ENCODE data around the gene DEFB113. TPM values are rescaled to one million over a fixed set of nuclear protein-coding genes. Genes with fewer than 3 reads are reported as not detected.

The DEFB113 gene, protein sequence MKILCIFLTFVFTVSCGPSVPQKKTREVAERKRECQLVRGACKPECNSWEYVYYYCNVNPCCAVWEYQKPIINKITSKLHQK
- total RNA-seq: not detected

DNA sequence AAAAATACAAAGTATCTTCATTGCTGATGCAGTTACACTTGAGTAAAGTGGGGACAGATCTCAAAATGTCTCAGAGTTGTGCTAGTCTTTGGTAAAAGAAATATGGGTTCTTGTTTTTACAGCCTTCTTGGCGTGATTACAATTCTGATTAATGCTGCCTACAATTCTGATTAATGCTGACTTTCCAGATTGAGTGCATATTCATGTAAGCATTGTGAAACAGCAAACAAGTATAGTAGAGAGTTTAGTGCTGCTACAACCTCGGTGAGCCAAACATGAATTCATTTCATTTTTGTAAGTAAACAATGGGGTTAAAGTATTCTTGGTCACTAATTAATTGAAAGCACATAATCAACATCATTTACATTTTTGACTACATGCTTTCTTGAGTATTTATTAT lies at the start of gene DEFB113:
DEFB113 (minus strand) TSS at position 21 of the 400 bp plus-strand sequence; CDS start at position 21, 0 bp downstream.
- POLR2A ChIA-PET: no interaction called here
- no peaks in the 10 kb centered on the region for H3K36me3 Mint-ChIP-seq (ENCODE audit: low read depth)
- no peaks in the 10 kb centered on the region for H3K27me3 Mint-ChIP-seq
- no peak within 1 kb of the TSS for H3K27ac Mint-ChIP-seq
- CTCF ChIA-PET: no interaction called here
- no peaks in the 10 kb centered on the region for H3K9me3 Mint-ChIP-seq (ENCODE audit: low read depth)
- H3K4me3 Mint-ChIP-seq: no peak within 1 kb of the TSS
- H3K4me1 Mint-ChIP-seq: no peaks in the 10 kb centered on the region
- ATAC-seq (no peak), DNase-seq (no peak)
- intact Hi-C loops (cut with DNase I, micrococcal nuclease): no loop called here

- H3K4me3 Mint-ChIP-seq: no peak overlapping the region
- H3K4me1 Mint-ChIP-seq: no peaks in the 10 kb centered on the region
- no peak overlapping the region for H3K27ac Mint-ChIP-seq
- CTCF ChIA-PET: interaction anchor here (0.8 kb wide), 1 partner anchor 1952 kb away, joined by 3 read pairs; no protein-coding TSS in a partner anchor
- H3K36me3 Mint-ChIP-seq (ENCODE audit: low read depth): no peaks in the 10 kb centered on the region
- H3K9me3 Mint-ChIP-seq (ENCODE audit: low read depth): no peaks in the 10 kb centered on the region
- POLR2A ChIA-PET: no interaction called here
- no peak for ATAC-seq
- H3K27me3 Mint-ChIP-seq: no peaks in the 10 kb centered on the region
- no peak for DNase-seq
- intact Hi-C loops (cut with DNase I, micrococcal nuclease): no loop called here
Measured at GRCh38 chr6:50007819-50008218, 38.4 kb upstream of the DEFB113 start.

- Mint-ChIP-seq H3K27me3 (no peaks in the 10 kb centered on the region), H3K9me3 (ENCODE audit: low read depth) (no peaks in the 10 kb centered on the region), H3K27ac (no peak overlapping the region), H3K4me3 (no peak overlapping the region), H3K36me3 (ENCODE audit: low read depth) (no peaks in the 10 kb centered on the region), H3K4me1 (no peaks in the 10 kb centered on the region)
- intact Hi-C loops (cut with DNase I, micrococcal nuclease): no loop called here
- ATAC-seq: no peak
- CTCF ChIA-PET: no interaction called here
- POLR2A ChIA-PET: no interaction called here
- no peak for DNase-seq
Measured at GRCh38 chr6:50003139-50003538, 33.7 kb upstream of the DEFB113 start.

DNA sequence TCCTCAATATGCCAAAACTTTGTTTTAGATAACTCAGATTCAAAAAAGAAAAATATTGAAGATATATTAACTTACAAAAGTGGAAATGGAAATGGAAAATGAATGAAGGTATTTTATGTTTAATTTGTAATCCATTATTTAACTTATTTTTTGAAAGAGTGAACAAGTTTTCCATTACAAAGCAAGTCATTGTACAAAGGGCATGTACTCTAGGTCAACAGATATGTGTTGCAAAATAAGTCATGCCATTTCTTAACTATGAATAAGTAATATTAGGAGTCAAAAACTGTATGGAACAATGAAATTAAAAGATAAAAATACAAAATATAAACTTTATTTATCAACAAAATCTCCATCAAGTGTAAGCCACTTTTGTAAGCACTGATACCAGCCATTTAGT lies 25.9 kb upstream of the DEFB113 start:
- no peaks in the 10 kb centered on the region for H3K9me3 Mint-ChIP-seq (ENCODE audit: low read depth)
- H3K27ac Mint-ChIP-seq: no peak overlapping the region
- ChIA-PET CTCF (no interaction called here), POLR2A (no interaction called here)
- no peaks in the 10 kb centered on the region for H3K4me1 Mint-ChIP-seq
- H3K4me3 Mint-ChIP-seq: no peak overlapping the region
- H3K27me3 Mint-ChIP-seq: no peaks in the 10 kb centered on the region
- H3K36me3 Mint-ChIP-seq (ENCODE audit: low read depth): no peaks in the 10 kb centered on the region
- ATAC-seq: no peak
- DNase-seq: no peak
- intact Hi-C loops (cut with DNase I, micrococcal nuclease): no loop called here

DNA sequence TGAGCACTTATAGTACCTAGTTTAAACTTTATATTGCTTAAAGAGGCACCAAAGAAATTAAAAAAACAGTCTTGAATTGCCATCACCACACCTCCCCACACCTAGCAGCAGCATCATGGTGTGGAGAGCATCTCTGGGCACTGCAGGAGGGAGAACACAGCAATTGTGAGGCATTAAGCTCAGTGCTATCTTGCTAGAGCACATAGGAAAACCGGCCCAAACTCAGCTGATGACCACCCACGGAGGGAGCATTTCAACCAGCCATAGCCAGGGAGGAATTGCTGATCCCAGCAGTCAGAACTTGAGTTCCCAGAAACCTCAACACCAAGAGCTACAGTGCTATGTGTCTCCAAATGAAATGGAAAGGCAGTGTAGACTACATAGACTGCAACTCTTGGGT lies 19.5 kb upstream of the DEFB113 start:
- intact Hi-C loops (cut with DNase I, micrococcal nuclease): no loop called here
- H3K9me3 Mint-ChIP-seq (ENCODE audit: low read depth): no peaks in the 10 kb centered on the region

DNA sequence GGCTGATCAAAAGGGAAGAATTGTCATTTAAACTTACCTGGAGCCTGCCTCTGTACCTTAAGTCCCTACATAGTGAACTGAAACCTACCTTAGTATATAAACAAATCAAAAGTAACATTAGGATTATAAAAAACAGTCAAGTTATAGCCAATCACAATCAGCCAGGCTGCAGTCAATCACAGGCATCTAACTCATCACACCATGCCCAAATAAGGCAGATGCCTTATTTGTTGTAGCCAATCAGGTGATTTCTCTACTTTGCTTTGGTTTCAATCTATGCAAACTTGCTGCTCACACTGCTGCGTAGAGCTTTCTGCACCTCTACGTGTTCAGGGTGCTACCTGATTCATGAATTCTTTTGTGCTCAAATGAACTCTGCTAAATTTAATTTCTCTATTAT lies 18.3 kb upstream of the DEFB113 start:
- Mint-ChIP-seq H3K36me3 (ENCODE audit: low read depth) (no peaks in the 10 kb centered on the region), H3K4me3 (no peak overlapping the region), H3K27me3 (peaks cover 1% of the 10 kb centered on the region), H3K9me3 (ENCODE audit: low read depth) (no peaks in the 10 kb centered on the region), H3K27ac (no peak overlapping the region), H3K4me1 (no peaks in the 10 kb centered on the region)
- CTCF ChIA-PET: no interaction called here
- intact Hi-C loops (cut with DNase I, micrococcal nuclease): no loop called here
- ATAC-seq: no peak
- DNase-seq: no peak
- POLR2A ChIA-PET: no interaction called here

More for the DNA sequence above, 19.5 kb upstream of the DEFB113 start:
- Mint-ChIP-seq H3K27ac (no peak overlapping the region), H3K4me1 (no peaks in the 10 kb centered on the region), H3K4me3 (no peak overlapping the region), H3K27me3 (peaks cover 1% of the 10 kb centered on the region), H3K36me3 (ENCODE audit: low read depth) (no peaks in the 10 kb centered on the region)
- ChIA-PET POLR2A (no interaction called here), CTCF (no interaction called here)
- DNase-seq (no peak), ATAC-seq (no peak)

DNA sequence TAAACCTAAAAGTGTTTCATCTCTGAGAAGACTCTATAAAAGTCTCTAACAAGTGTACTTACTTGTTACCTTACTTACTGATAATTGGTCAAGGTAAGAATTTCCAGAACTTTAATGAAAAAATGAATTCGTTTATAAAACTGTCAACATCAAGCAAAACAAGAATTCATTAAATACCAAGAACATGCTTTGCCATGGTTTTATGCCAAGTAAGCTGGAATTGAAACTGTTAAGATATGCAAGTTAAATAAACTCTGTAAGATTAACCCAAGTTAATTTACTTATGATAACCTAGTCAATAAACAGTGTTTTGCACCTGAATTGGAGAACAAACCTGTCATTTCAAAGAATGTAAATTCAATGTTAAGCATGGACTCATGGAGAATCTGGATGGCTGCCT lies 17.1 kb upstream of the DEFB113 start:
- intact Hi-C loops (cut with DNase I, micrococcal nuclease): no loop called here
- DNase-seq (no peak), ATAC-seq (no peak)
- no peaks in the 10 kb centered on the region for H3K4me1 Mint-ChIP-seq
- peaks cover 1% of the 10 kb centered on the region for H3K27me3 Mint-ChIP-seq
- H3K9me3 Mint-ChIP-seq (ENCODE audit: low read depth): no peaks in the 10 kb centered on the region
- ChIA-PET POLR2A (no interaction called here), CTCF (no interaction called here)
- H3K4me3 Mint-ChIP-seq: no peak overlapping the region
- H3K27ac Mint-ChIP-seq: no peak overlapping the region
- H3K36me3 Mint-ChIP-seq (ENCODE audit: low read depth): no peaks in the 10 kb centered on the region

DNA sequence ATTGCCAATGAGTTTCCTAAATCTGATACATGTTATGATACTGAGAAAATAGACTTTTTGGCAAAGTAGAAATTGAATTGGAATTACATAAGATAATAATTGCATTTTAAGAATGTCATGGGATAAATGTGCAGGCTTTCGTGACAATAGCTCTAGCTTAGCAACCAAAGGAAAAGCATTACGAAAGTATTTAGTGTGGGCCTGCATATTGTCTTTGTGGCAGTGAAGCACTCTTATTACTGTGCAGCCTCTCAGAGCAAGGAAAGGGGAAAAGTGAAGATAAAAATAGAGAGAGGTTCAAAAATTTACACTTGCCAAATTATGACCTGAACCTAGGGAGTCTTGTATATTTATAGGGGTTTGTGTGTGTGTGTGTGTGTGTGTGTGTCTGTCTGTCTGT lies 12.6 kb upstream of the DEFB113 start:
- Mint-ChIP-seq H3K27ac (no peak overlapping the region), H3K9me3 (ENCODE audit: low read depth) (no peaks in the 10 kb centered on the region), H3K36me3 (ENCODE audit: low read depth) (no peaks in the 10 kb centered on the region), H3K4me3 (no peak overlapping the region), H3K4me1 (peaks cover 9% of the 10 kb centered on the region), H3K27me3 (peaks cover 1% of the 10 kb centered on the region)
- ChIA-PET POLR2A (no interaction called here), CTCF (no interaction called here)
- intact Hi-C loops (cut with DNase I, micrococcal nuclease): no loop called here
- no peak for DNase-seq
- ATAC-seq: no peak

GRCh38 chr6:49980898-49981297 lies 11.5 kb upstream of the DEFB113 start:
- intact Hi-C loops (cut with DNase I, micrococcal nuclease): no loop called here
- Mint-ChIP-seq H3K4me1 (peaks cover 9% of the 10 kb centered on the region), H3K9me3 (ENCODE audit: low read depth) (no peaks in the 10 kb centered on the region), H3K27ac (no peak overlapping the region), H3K27me3 (peaks cover 1% of the 10 kb centered on the region), H3K36me3 (ENCODE audit: low read depth) (no peaks in the 10 kb centered on the region), H3K4me3 (no peak overlapping the region)
- ATAC-seq (peak; percentile 65), DNase-seq (no peak)
- ChIA-PET CTCF (no interaction called here), POLR2A (no interaction called here)

DNA sequence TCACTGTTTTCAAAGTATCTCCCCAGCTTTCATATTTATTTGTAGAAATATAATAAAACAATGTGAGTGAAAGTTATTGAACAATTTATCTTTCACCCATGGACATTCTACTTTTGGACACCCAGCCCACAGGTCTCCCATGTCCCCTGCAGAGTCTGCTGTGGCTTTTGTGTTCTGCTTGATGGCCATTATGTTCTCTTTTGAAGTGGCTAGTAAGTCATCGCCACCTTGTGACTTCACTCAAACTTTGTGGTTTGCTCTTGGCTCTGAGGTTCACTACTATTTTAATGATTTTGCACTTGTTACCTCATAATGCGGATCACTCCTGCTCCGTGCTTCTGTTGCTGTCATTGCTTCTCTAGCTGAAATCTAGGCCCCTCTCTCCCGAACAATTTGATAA lies 10.2 kb upstream of the DEFB113 start:
- no peak overlapping the region for H3K4me3 Mint-ChIP-seq
- CTCF ChIA-PET: no interaction called here
- POLR2A ChIA-PET: no interaction called here
- intact Hi-C loops (cut with DNase I, micrococcal nuclease): no loop called here
- H3K36me3 Mint-ChIP-seq (ENCODE audit: low read depth): no peaks in the 10 kb centered on the region
- H3K4me1 Mint-ChIP-seq: peaks cover 9% of the 10 kb centered on the region
- no peak for ATAC-seq
- no peaks in the 10 kb centered on the region for H3K27me3 Mint-ChIP-seq
- DNase-seq: no peak
- H3K27ac Mint-ChIP-seq: no peak overlapping the region
- no peaks in the 10 kb centered on the region for H3K9me3 Mint-ChIP-seq (ENCODE audit: low read depth)

GRCh38 chr6:49978332-49979226 lies 9.2 kb upstream of the DEFB113 start:
- intact Hi-C loops (cut with DNase I, micrococcal nuclease): no loop called here
- no peaks in the 10 kb centered on the region for H3K27me3 Mint-ChIP-seq
- ATAC-seq (no peak), DNase-seq (no peak)
- POLR2A ChIA-PET: no interaction called here
- CTCF ChIA-PET: no interaction called here
- H3K36me3 Mint-ChIP-seq (ENCODE audit: low read depth): no peaks in the 10 kb centered on the region
- H3K9me3 Mint-ChIP-seq (ENCODE audit: low read depth): no peaks in the 10 kb centered on the region
- H3K4me3 Mint-ChIP-seq: peak overlapping the region; percentile 23
- peaks cover 9% of the 10 kb centered on the region for H3K4me1 Mint-ChIP-seq
- no peak overlapping the region for H3K27ac Mint-ChIP-seq

DNA sequence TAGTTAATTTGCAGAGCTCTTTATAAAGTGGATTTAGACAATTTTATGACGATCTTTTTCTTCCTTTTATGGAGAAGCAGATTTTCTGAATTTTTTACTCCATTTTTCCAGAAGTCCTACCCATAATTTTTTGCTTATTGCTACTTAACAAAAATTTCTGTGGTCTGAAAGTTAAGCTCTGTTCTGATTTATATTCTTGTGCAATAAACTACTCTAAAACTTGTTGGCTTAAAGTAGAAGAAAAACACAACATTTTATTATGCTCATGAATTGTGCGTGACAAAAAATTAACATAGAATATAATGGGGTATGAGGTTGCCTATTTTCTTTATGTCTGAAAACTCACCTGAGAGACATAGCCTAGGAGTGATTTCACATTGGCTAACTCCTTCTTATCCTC lies 2.6 kb downstream of the DEFB113 start:
- H3K27me3 Mint-ChIP-seq: no peaks in the 10 kb centered on the region
- POLR2A ChIA-PET: interaction anchor here (0.7 kb wide), 1 partner anchor 553 kb away, joined by 3 read pairs; no protein-coding TSS in a partner anchor
- CTCF ChIA-PET: no interaction called here
- H3K4me1 Mint-ChIP-seq: no peaks in the 10 kb centered on the region
- no peak overlapping the region for H3K4me3 Mint-ChIP-seq
- DNase-seq (no peak), ATAC-seq (no peak)
- intact Hi-C loops (cut with DNase I, micrococcal nuclease): no loop called here
- H3K36me3 Mint-ChIP-seq (ENCODE audit: low read depth): no peaks in the 10 kb centered on the region
- no peak overlapping the region for H3K27ac Mint-ChIP-seq
- no peaks in the 10 kb centered on the region for H3K9me3 Mint-ChIP-seq (ENCODE audit: low read depth)

Measured in activated CD4-positive, alpha-beta T cell treated with anti-CD3 and anti-CD28 coated beads for 36 hours (primary cell).